Measurements from ENCODE around the gene NFATC2. TPM values are rescaled to one million over a fixed set of nuclear protein-coding genes. Genes with fewer than 3 reads are reported as not detected.

Gene NFATC2
- total and polyA plus RNA-seq, 2 experiments from 2014 or later: 4.9 to 8.3 TPM

GRCh38 chr20:51498765-51499540 is 43.6 kb downstream of the NFATC2 start:
- H2AFZ ChIP-seq: no peak overlapping the region
- no peaks in the 10 kb centered on the region for H3K9me2 ChIP-seq (replicated peaks; ENCODE audit: insufficient read depth)
- H3K9me3 ChIP-seq (ENCODE audit: low read depth): no peaks in the 10 kb centered on the region
- no peak for DNase-seq (ENCODE audit: low spot score)
- no peak for TF ChIP-seq EZH2 (IDR thresholded peaks at IDR 0.05; ENCODE audit: borderline replicate concordance)
- H3K36me3 ChIP-seq (replicated peaks; ENCODE audit: insufficient read depth, low read depth): no peaks in the 10 kb centered on the region
- H3K27ac ChIP-seq: no peak overlapping the region
- 97% methylated on average over 11 of the region's 11 CpGs for WGBS (ENCODE audit: low lambda C conversion rate, missing lambda C conversion rate)
- no peaks in the 10 kb centered on the region for H3K27me3 ChIP-seq
- no peak overlapping the region for H3K4me3 ChIP-seq
- H3K4me1 ChIP-seq (ENCODE audit: insufficient read depth): no peaks in the 10 kb centered on the region
- H3K4me2 ChIP-seq: no peak overlapping the region
- no peaks in the 10 kb centered on the region for H3K79me2 ChIP-seq
- no peaks in the 10 kb centered on the region for H4K20me1 ChIP-seq (ENCODE audit: insufficient read depth, poor library complexity, severe bottlenecking)

- Histone ChIP-seq H2AFZ (no peak overlapping the region), H4K20me1 (ENCODE audit: insufficient read depth, poor library complexity, severe bottlenecking) (no peaks in the 10 kb centered on the region), H3K36me3 (replicated peaks; ENCODE audit: insufficient read depth, low read depth) (no peaks in the 10 kb centered on the region), H3K9me2 (replicated peaks; ENCODE audit: insufficient read depth) (no peaks in the 10 kb centered on the region), H3K4me3 (no peak overlapping the region), H3K4me1 (ENCODE audit: insufficient read depth) (no peaks in the 10 kb centered on the region), H3K9me3 (ENCODE audit: low read depth) (no peaks in the 10 kb centered on the region), H3K27ac (no peak overlapping the region), H3K4me2 (no peak overlapping the region), H3K27me3 (no peaks in the 10 kb centered on the region), H3K79me2 (no peaks in the 10 kb centered on the region)
- no peak for DNase-seq (ENCODE audit: low spot score)
- TF ChIP-seq EZH2phosphoT487 (IDR thresholded peaks at IDR 0.05; ENCODE audit: low read depth, severe bottlenecking, unreplicated experiment) (no peak), CTCF (IDR thresholded peaks at IDR 0.05; ENCODE audit: poor library complexity) (no peak), EZH2 (IDR thresholded peaks at IDR 0.05; ENCODE audit: borderline replicate concordance) (no peak)
- WGBS (ENCODE audit: low lambda C conversion rate, missing lambda C conversion rate): 85% methylated on average over 21 of the region's 21 CpGs
Observed at GRCh38 chr20:51497542-51498467, 44.7 kb downstream of the NFATC2 start.

GRCh38 chr20:51496964-51497363 is 45.6 kb downstream of the NFATC2 start:
- H3K27ac ChIP-seq: no peak overlapping the region
- H3K27me3 ChIP-seq: no peaks in the 10 kb centered on the region
- no peaks in the 10 kb centered on the region for H3K79me2 ChIP-seq
- no peak for DNase-seq (ENCODE audit: low spot score)
- whole genome bisulfite sequencing (ENCODE audit: low lambda C conversion rate, missing lambda C conversion rate): 89% methylated on average over 7 of the region's 7 CpGs
- H3K9me3 ChIP-seq (ENCODE audit: low read depth): no peaks in the 10 kb centered on the region
- no peak overlapping the region for H3K4me3 ChIP-seq
- H4K20me1 ChIP-seq (ENCODE audit: insufficient read depth, poor library complexity, severe bottlenecking): no peaks in the 10 kb centered on the region
- no peaks in the 10 kb centered on the region for H3K4me1 ChIP-seq (ENCODE audit: insufficient read depth)
- no peak overlapping the region for H2AFZ ChIP-seq
- TF ChIP-seq EZH2 (IDR thresholded peaks at IDR 0.05; ENCODE audit: borderline replicate concordance) (no peak), EZH2phosphoT487 (IDR thresholded peaks at IDR 0.05; ENCODE audit: low read depth, severe bottlenecking, unreplicated experiment) (no peak), CTCF (IDR thresholded peaks at IDR 0.05; ENCODE audit: poor library complexity) (no peak)
- H3K36me3 ChIP-seq (replicated peaks; ENCODE audit: insufficient read depth, low read depth): no peaks in the 10 kb centered on the region
- no peak overlapping the region for H3K4me2 ChIP-seq
- no peaks in the 10 kb centered on the region for H3K9me2 ChIP-seq (replicated peaks; ENCODE audit: insufficient read depth)
